A549 (cell line): Measurements from ENCODE around the gene PLA2G2A. TPM values are rescaled to one million over a fixed set of nuclear protein-coding genes. Genes with fewer than 3 reads are reported as not detected.
"Not testable (repeated sequence)": the region's sequence is repeated elsewhere in the genome, so short reads cannot be mapped to it uniquely, and the experiment has no call there.

Experiments used
- ATAC-seq, 2 experiments: fragments of 200-7000 bp in 1 of 2; fragments of >200 bp in 1 of 2; cut with Nextera tagmentation in 1 of 2; cut with Tn5 transposase in 1 of 2; 3 replicates each; pipeline versions ENCODE4 v1.8.0 to v1.9.1; 2018 to 2020; ENCODE audit warnings: mild to moderate bottlenecking in 1 of 2, moderate library complexity in 1 of 2
- CTCF ChIA-PET: fragments of 300-600 bp; sonication (Branson Sonifier 250); formaldehyde crosslinking; extraction: SDS; loops from one replicate; lab custom pipeline; 2021; ENCODE audit warnings: antibody characterized with exemption, inconsistent platforms; lab: Yijun Ruan, JAX
- POLR2A ChIA-PET: fragments of 350-600 bp; formaldehyde crosslinking; extraction: SDS; loops from one replicate; lab custom pipeline; 2021; ENCODE audit warnings: antibody characterized with exemption, inconsistent platforms; lab: Yijun Ruan, JAX
- DNase-seq, 2 experiments: peaks; one replicate each; pipeline versions ENCODE4 v3.0.0 to v3.0.0-alpha.2; 2011 to 2016; ENCODE audit warnings: low read depth in 1 of 2, low spot score in 1 of 2
- FAIRE-seq: peaks from 2 replicates; lab custom pipeline; 2011; peaks lifted over from hg19 to GRCh38; lab: Jason Lieb, UNC
- H3K27ac ChIP-seq, 2 experiments: fragments of >200 bp; sonication (Bioruptor Twin); formaldehyde crosslinking; 3 replicates each; pipeline ENCODE4 v1.5.1; 2016 to 2017
- H3K4me1 ChIP-seq: fragments of >200 bp; sonication (Bioruptor Twin); formaldehyde crosslinking; 3 replicates; pipeline ENCODE4 v1.6.1; 2016
- H3K4me2 ChIP-seq: fragments of >200 bp; sonication (Bioruptor Twin); formaldehyde crosslinking; 3 replicates; pipeline ENCODE4 v1.6.1; 2016
- H3K4me3 ChIP-seq: fragments of >200 bp; sonication (Bioruptor Twin); formaldehyde crosslinking; 3 replicates; pipeline ENCODE4 v1.5.1; 2016
- H3K9me3 ChIP-seq: fragments of >200 bp; sonication (Bioruptor Twin); formaldehyde crosslinking; 3 replicates; pipeline ENCODE4 v1.6.1; 2016
- BHLHE40 ChIP-seq: IDR thresholded peaks from 2 replicates; pipeline ENCODE4 v1.6.1; 2012; ENCODE audit warnings: low read depth, low read length, inconsistent platforms
- CEBPB ChIP-seq, 2 experiments: fragments of >200 bp in 1 of 2; sonication (Bioruptor Twin) in 1 of 2; formaldehyde crosslinking in 1 of 2; IDR thresholded peaks; 2 replicates each; pipeline ENCODE4 v1.6.1; 2012 to 2016
- CHD4 ChIP-seq: fragments of 200-600 bp; sonication (generic); IDR thresholded peaks from 2 replicates; pipeline ENCODE4 v1.6.1; 2016; ENCODE audit warnings: antibody characterized with exemption, mild to moderate bottlenecking, borderline replicate concordance
- EHF ChIP-seq: fragments of 250-450 bp; sonication (Bioruptor Pico); IDR thresholded peaks from 2 replicates; pipeline ENCODE4 v1.5.0; 2020; ENCODE audit warnings: mild to moderate bottlenecking
- FOSL2 ChIP-seq, 2 experiments: fragments of 450-650 bp in 1 of 2; fragments of >200 bp in 1 of 2; sonication (Bioruptor Twin) in 1 of 2; formaldehyde crosslinking; IDR thresholded peaks; 2 replicates each; pipeline versions ENCODE4 v1.5.0 to v1.6.1; 2016 to 2020; ENCODE audit warnings: mild to moderate bottlenecking in 1 of 2, moderate library complexity in 1 of 2
- HDAC2 ChIP-seq: fragments of 200-600 bp; sonication (generic); IDR thresholded peaks from 2 replicates; pipeline ENCODE4 v1.6.1; 2016
- MAZ ChIP-seq: fragments of 150-350 bp; IDR thresholded peaks from 2 replicates; pipeline ENCODE4 v1.6.1; 2014; ENCODE audit warnings: antibody characterized with exemption, low read depth, low read length, borderline replicate concordance
- MYC ChIP-seq: IDR thresholded peaks from 2 replicates; pipeline ENCODE4 v1.6.1; 2012; ENCODE audit warnings: mild to moderate bottlenecking, inconsistent platforms, low read length, improper control_type of control experiment, borderline replicate concordance
- NPAS2 ChIP-seq: fragments of 250-450 bp; sonication (Bioruptor Pico); IDR thresholded peaks from 2 replicates; pipeline ENCODE4 v1.8.0; 2022; ENCODE audit warnings: mild to moderate bottlenecking, moderate library complexity, borderline replicate concordance
- PHF8 ChIP-seq: fragments of 200-600 bp; sonication (generic); IDR thresholded peaks from 2 replicates; pipeline ENCODE4 v1.6.1; 2016; ENCODE audit warnings: low read depth, mild to moderate bottlenecking, antibody characterized with exemption, moderate library complexity, borderline replicate concordance
- RCOR1 ChIP-seq: fragments of 150-350 bp; IDR thresholded peaks from 2 replicates; pipeline ENCODE4 v1.6.1; 2014; ENCODE audit warnings: antibody characterized with exemption, low read length, low read depth
- RNF2 ChIP-seq: fragments of 200-600 bp; sonication (generic); IDR thresholded peaks from 2 replicates; pipeline ENCODE4 v1.6.1; 2016; ENCODE audit warnings: low read depth, mild to moderate bottlenecking, antibody characterized with exemption, moderate library complexity, borderline replicate concordance
- TP53 ChIP-seq: fragments of 250-450 bp; sonication (Bioruptor Pico); IDR thresholded peaks from 2 replicates; pipeline ENCODE4 v1.5.0; 2021; ENCODE audit warnings: mild to moderate bottlenecking, moderate library complexity
- ZSCAN20 ChIP-seq: fragments of 250-450 bp; sonication (Bioruptor Pico); IDR thresholded peaks from 2 replicates; pipeline ENCODE4 v1.8.0; 2022; ENCODE audit warnings: mild to moderate bottlenecking, moderate library complexity
- WGBS: methylation state at CpG from one replicate; pipeline ENCODE4 v1.1.6; 2017; ENCODE audit errors: missing lambda C conversion rate; 5-methylcytosine and 5-hydroxymethylcytosine counted together
- polyA plus RNA-seq, 4 experiments: library from polyadenylated mRNA; depleted of rRNA in 3 of 4; stranded (reverse); fragments of >200 nt; fragmentation: RNase III in 1 of 4; extraction: RNeasy Plus Mini Kit Qiagen cat#74134 plus additional on column Dnase treatment in 1 of 4; gene quantifications; 2 replicates in 3 of 4; 3 replicates in 1 of 4; pipeline ENCODE4 v1.2.3, GENCODE V29; 2011 to 2017
- TF ChIP-seq, protein P1 (sequence below): fragments of 200-600 bp; sonication (generic); IDR thresholded peaks from 2 replicates; pipeline ENCODE4 v1.6.1; 2016; ENCODE audit warnings: antibody characterized with exemption, mild to moderate bottlenecking, moderate library complexity
- TF ChIP-seq, protein P2 (sequence below): fragments of >200 bp; sonication (Bioruptor Twin); formaldehyde crosslinking; IDR thresholded peaks from 3 replicates; pipeline ENCODE4 v1.5.1; 2016
- TF ChIP-seq, protein P3 (sequence below): IDR thresholded peaks from 2 replicates; pipeline ENCODE4 v1.6.1; 2012; ENCODE audit warnings: low read depth, borderline replicate concordance

PLA2G2A gene
- polyA plus RNA-seq, 2 of the 4 experiments (the other 2 are of a cell fraction) = 0.13 TPM; not detected in 1

DNA sequence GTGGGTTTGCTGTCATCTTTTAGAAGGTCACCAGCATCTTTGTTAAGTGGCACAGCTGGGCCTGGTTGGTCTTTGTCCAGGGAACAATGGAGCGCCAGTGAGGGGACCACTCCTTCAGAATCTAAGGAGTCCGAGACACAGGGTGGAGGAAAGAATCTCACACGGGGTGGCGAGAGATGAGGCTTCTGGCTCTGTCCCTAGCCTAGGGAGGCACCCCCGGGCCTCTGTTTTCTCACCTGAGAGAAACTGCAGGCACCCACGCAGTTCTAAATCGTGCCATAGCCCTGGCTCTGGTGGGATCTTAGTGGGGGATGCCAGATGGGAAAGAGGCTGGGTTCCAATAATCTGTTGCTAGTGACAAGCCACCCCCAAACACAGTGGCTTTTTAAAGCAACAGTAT, 45.1 kb downstream of the PLA2G2A start (continued):
- TF ChIP-seq RNF2 = no peak
- no peak for TF ChIP-seq NPAS2 (CRISPR knock-in tag)

DNA sequence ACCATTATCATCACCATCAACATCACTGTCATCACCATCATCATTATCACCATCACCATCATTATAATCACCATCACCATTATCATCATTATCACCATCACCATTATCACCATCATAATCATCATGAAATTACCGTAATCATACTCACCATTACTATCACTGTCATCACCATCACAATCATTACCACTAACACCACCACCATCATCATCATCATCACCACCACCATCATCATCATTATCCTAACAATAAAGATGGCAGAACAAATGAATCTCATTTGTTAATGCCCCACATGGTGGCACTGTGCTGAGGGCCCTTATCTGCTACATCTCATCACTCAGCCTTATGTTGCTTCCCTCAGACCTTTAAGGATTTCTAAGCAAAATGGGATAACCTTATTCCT, 46.6 kb downstream of the PLA2G2A start:
- no peak for FAIRE-seq
- no peak for DNase-seq

DNA sequence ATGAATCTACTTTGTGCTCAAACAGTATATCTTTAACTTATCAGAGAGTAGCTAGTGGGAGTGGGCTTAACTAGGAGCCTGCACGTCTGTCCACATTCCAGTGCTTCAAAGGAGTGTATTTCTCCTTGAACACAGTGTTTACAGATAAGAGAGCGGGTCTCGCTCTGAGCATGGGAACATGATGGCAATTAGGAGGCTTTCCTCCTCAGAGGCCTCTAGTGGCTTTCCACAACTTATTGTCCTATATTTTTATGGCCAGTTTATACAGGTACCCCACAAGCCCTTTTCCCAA, 52.3 kb downstream of the PLA2G2A start:
- CTCF ChIA-PET = interaction anchor here (1.8 kb wide), 1 partner anchor 9 kb away, joined by 9 read pairs; no protein-coding TSS in a partner anchor
- POLR2A ChIA-PET, H3K27ac ChIP-seq, H3K4me1 ChIP-seq, H3K9me3 ChIP-seq, H3K4me3 ChIP-seq, DNase-seq, H3K4me2 ChIP-seq, FAIRE-seq, ATAC-seq: not testable (repeated sequence)
- WGBS = 67% methylated on average over 3 of the region's 3 CpGs

More for the DNA sequence above, 46.6 kb downstream of the PLA2G2A start:
- ATAC-seq = no peak
- no peak overlapping the region for H3K4me2 ChIP-seq
- peaks cover 11% of the 10 kb centered on the region; the same call in 2 of the 3 replicates for H3K9me3 ChIP-seq
- no peak for TF ChIP-seq BHLHE40
- TF ChIP-seq PHF8 = no peak
- TF ChIP-seq CEBPB (IDR thresholded peaks at IDR 0.05) = no peak
- no peak for TF ChIP-seq FOSL2 (IDR thresholded peaks at IDR 0.05)
- TF ChIP-seq FOSL2 (CRISPR knock-in tag; IDR thresholded peaks at IDR 0.05) = no peak
- TF ChIP-seq, protein P1, sequence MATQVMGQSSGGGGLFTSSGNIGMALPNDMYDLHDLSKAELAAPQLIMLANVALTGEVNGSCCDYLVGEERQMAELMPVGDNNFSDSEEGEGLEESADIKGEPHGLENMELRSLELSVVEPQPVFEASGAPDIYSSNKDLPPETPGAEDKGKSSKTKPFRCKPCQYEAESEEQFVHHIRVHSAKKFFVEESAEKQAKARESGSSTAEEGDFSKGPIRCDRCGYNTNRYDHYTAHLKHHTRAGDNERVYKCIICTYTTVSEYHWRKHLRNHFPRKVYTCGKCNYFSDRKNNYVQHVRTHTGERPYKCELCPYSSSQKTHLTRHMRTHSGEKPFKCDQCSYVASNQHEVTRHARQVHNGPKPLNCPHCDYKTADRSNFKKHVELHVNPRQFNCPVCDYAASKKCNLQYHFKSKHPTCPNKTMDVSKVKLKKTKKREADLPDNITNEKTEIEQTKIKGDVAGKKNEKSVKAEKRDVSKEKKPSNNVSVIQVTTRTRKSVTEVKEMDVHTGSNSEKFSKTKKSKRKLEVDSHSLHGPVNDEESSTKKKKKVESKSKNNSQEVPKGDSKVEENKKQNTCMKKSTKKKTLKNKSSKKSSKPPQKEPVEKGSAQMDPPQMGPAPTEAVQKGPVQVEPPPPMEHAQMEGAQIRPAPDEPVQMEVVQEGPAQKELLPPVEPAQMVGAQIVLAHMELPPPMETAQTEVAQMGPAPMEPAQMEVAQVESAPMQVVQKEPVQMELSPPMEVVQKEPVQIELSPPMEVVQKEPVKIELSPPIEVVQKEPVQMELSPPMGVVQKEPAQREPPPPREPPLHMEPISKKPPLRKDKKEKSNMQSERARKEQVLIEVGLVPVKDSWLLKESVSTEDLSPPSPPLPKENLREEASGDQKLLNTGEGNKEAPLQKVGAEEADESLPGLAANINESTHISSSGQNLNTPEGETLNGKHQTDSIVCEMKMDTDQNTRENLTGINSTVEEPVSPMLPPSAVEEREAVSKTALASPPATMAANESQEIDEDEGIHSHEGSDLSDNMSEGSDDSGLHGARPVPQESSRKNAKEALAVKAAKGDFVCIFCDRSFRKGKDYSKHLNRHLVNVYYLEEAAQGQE = no peak
- ChIA-PET POLR2A (no interaction called here), CTCF (no interaction called here)
- H3K27ac ChIP-seq = no peak overlapping the region
- WGBS = 0% methylated on average over 1 of the region's 1 CpG
- no peaks in the 10 kb centered on the region for H3K4me1 ChIP-seq
- no peak overlapping the region for H3K4me3 ChIP-seq

DNA sequence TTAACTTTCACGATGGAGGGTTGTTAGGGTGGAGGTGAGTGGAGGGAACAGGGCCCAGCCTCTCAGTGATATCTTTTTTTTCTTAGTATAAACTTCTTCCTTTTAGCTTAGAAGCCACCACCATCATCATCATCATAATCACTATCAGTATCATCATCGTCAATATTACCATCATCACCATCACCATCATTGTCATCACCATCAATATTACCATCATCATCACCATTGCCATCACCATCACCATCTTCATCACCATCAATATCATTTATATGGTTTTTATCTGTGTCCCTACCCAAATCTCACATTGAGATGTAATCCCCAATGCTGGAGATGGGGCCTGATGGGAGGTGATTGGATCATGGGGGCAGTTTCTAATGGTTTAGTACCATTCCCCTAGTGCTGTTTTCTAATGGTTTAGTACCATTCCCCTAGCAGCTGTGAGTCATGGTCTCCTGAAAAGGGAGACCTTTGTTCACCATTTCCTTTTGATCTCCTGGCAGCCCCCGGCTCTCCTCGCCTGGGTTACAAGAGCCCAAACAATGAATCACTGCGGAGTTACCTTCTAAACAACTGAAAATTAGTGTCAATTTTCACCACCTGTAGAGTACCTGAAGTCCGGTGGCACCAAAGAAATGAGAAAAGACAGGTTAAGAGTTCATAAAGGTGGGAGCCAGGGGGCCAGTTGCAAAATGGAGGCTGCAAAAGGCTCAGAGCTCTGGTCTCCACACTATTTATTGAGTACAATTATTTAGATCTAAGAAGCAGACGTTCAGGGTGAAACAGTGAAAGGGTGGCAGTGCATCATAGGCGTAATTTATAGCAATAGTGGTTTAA, 52.9 kb downstream of the PLA2G2A start:
- ATAC-seq = no peak
- ChIA-PET CTCF (interaction anchor here (1.0 to 1.8 kb wide), 2 partner anchors 9 to 226 kb away, joined by 3 to 9 read pairs; no protein-coding TSS in a partner anchor), POLR2A (no interaction called here)
- Histone ChIP-seq H3K27ac (no peak overlapping the region), H3K4me3 (no peak overlapping the region), H3K4me1 (no peaks in the 10 kb centered on the region), H3K9me3 (peaks cover 6% of the 10 kb centered on the region; the same call in 2 of the 3 replicates), H3K4me2 (no peak overlapping the region; the same call in 2 of the 3 replicates)
- 32% methylated on average over 8 of the region's 8 CpGs for WGBS
- no peak for FAIRE-seq
- no peak for DNase-seq
- no peak for TF ChIP-seq TP53 (CRISPR knock-in tag)
- no peak for TF ChIP-seq FOSL2 (IDR thresholded peaks at IDR 0.05)
- TF ChIP-seq FOSL2 (CRISPR knock-in tag; IDR thresholded peaks at IDR 0.05) = no peak
- no peak for TF ChIP-seq ZSCAN20 (CRISPR knock-in tag)
- no peak for TF ChIP-seq CHD4
- TF ChIP-seq MAZ = no peak
- no peak for TF ChIP-seq PHF8
- TF ChIP-seq, protein P2, sequence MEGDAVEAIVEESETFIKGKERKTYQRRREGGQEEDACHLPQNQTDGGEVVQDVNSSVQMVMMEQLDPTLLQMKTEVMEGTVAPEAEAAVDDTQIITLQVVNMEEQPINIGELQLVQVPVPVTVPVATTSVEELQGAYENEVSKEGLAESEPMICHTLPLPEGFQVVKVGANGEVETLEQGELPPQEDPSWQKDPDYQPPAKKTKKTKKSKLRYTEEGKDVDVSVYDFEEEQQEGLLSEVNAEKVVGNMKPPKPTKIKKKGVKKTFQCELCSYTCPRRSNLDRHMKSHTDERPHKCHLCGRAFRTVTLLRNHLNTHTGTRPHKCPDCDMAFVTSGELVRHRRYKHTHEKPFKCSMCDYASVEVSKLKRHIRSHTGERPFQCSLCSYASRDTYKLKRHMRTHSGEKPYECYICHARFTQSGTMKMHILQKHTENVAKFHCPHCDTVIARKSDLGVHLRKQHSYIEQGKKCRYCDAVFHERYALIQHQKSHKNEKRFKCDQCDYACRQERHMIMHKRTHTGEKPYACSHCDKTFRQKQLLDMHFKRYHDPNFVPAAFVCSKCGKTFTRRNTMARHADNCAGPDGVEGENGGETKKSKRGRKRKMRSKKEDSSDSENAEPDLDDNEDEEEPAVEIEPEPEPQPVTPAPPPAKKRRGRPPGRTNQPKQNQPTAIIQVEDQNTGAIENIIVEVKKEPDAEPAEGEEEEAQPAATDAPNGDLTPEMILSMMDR = no peak
- no peak for TF ChIP-seq RCOR1
- TF ChIP-seq HDAC2 = no peak
- TF ChIP-seq MYC = no peak
- TF ChIP-seq EHF = no peak
- TF ChIP-seq, protein P3, sequence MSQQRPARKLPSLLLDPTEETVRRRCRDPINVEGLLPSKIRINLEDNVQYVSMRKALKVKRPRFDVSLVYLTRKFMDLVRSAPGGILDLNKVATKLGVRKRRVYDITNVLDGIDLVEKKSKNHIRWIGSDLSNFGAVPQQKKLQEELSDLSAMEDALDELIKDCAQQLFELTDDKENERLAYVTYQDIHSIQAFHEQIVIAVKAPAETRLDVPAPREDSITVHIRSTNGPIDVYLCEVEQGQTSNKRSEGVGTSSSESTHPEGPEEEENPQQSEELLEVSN = no peak
